ENCODE data around the gene STAG2. TPM values are rescaled to one million over a fixed set of nuclear protein-coding genes. Genes with fewer than 3 reads are reported as not detected.

The STAG2 gene
- total and polyA plus RNA-seq, 2 experiments from 2014 or later: 68.8 to 92.8 TPM

DNA sequence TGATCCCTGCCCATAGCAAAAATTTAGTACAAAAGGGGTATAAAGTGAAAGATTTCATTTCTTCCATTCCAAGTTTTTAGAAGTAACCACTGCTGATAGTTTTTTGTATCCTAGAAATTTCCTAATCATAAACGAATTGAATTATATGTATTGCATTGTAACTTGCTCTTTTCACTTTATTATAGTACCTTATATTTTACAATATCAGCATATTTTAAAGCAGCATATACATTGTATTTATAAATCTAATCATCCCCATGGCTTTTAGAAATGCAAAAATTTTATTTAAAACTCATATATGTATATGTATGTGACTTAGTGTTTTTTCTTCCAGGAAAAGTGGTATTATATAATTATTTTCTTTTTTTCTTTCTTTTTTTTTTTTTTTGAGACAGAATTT, 27.7 kb downstream of the STAG2 start (continued):
- TF ChIP-seq, protein P1, sequence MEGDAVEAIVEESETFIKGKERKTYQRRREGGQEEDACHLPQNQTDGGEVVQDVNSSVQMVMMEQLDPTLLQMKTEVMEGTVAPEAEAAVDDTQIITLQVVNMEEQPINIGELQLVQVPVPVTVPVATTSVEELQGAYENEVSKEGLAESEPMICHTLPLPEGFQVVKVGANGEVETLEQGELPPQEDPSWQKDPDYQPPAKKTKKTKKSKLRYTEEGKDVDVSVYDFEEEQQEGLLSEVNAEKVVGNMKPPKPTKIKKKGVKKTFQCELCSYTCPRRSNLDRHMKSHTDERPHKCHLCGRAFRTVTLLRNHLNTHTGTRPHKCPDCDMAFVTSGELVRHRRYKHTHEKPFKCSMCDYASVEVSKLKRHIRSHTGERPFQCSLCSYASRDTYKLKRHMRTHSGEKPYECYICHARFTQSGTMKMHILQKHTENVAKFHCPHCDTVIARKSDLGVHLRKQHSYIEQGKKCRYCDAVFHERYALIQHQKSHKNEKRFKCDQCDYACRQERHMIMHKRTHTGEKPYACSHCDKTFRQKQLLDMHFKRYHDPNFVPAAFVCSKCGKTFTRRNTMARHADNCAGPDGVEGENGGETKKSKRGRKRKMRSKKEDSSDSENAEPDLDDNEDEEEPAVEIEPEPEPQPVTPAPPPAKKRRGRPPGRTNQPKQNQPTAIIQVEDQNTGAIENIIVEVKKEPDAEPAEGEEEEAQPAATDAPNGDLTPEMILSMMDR (conservative IDR thresholded peaks at IDR 0.05; ENCODE audit: low read depth in 2 of 2): no peak
- TF ChIP-seq ZNF114 (CRISPR knock-in tag; IDR thresholded peaks at IDR 0.05) (no peak), JUNB (IDR thresholded peaks at IDR 0.05; ENCODE audit: unreplicated experiment) (no peak), CREB1 (CRISPR knock-in tag; IDR thresholded peaks at IDR 0.05; ENCODE audit: low read depth) (no peak)
- TF ChIP-seq, protein P2, sequence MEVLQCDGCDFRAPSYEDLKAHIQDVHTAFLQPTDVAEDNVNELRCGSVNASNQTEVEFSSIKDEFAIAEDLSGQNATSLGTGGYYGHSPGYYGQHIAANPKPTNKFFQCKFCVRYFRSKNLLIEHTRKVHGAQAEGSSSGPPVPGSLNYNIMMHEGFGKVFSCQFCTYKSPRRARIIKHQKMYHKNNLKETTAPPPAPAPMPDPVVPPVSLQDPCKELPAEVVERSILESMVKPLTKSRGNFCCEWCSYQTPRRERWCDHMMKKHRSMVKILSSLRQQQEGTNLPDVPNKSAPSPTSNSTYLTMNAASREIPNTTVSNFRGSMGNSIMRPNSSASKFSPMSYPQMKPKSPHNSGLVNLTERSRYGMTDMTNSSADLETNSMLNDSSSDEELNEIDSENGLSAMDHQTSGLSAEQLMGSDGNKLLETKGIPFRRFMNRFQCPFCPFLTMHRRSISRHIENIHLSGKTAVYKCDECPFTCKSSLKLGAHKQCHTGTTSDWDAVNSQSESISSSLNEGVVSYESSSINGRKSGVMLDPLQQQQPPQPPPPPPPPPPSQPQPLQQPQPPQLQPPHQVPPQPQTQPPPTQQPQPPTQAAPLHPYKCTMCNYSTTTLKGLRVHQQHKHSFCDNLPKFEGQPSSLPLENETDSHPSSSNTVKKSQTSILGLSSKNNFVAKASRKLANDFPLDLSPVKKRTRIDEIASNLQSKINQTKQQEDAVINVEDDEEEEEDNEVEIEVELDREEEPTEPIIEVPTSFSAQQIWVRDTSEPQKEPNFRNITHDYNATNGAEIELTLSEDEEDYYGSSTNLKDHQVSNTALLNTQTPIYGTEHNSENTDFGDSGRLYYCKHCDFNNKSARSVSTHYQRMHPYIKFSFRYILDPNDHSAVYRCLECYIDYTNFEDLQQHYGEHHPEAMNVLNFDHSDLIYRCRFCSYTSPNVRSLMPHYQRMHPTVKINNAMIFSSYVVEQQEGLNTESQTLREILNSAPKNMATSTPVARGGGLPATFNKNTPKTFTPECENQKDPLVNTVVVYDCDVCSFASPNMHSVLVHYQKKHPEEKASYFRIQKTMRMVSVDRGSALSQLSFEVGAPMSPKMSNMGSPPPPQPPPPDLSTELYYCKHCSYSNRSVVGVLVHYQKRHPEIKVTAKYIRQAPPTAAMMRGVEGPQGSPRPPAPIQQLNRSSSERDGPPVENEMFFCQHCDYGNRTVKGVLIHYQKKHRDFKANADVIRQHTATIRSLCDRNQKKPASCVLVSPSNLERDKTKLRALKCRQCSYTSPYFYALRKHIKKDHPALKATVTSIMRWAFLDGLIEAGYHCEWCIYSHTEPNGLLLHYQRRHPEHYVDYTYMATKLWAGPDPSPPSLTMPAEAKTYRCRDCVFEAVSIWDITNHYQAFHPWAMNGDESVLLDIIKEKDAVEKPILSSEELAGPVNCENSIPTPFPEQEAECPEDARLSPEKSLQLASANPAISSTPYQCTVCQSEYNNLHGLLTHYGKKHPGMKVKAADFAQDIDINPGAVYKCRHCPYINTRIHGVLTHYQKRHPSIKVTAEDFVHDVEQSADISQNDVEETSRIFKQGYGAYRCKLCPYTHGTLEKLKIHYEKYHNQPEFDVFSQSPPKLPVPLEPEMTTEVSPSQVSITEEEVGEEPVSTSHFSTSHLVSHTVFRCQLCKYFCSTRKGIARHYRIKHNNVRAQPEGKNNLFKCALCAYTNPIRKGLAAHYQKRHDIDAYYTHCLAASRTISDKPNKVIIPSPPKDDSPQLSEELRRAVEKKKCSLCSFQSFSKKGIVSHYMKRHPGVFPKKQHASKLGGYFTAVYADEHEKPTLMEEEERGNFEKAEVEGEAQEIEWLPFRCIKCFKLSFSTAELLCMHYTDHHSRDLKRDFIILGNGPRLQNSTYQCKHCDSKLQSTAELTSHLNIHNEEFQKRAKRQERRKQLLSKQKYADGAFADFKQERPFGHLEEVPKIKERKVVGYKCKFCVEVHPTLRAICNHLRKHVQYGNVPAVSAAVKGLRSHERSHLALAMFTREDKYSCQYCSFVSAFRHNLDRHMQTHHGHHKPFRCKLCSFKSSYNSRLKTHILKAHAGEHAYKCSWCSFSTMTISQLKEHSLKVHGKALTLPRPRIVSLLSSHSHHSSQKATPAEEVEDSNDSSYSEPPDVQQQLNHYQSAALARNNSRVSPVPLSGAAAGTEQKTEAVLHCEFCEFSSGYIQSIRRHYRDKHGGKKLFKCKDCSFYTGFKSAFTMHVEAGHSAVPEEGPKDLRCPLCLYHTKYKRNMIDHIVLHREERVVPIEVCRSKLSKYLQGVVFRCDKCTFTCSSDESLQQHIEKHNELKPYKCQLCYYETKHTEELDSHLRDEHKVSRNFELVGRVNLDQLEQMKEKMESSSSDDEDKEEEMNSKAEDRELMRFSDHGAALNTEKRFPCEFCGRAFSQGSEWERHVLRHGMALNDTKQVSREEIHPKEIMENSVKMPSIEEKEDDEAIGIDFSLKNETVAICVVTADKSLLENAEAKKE (CRISPR knock-in tag; IDR thresholded peaks at IDR 0.05): no peak

DNA sequence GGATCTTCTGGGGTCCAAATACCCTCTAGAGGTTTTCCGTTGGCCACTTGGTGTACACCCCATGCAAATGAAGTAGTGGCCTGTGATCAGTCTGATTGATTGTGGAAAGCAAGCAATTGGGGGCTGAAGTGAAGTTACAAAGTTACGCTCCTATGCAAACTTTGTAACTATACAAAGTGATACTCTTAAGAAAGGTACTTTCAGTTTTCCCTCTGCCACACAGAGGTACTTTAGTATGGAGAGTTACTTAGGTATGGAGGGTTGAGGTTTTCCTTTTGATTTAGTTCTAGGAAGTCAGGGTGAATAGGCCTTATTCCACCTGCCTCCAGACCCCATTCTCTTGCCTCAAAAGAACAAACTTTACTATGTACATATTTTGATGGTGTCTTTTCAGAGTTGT, 28.7 kb downstream of the STAG2 start:
- H3K4me1 Mint-ChIP-seq: peaks cover 27% of the 10 kb centered on the region
- Histone ChIP-seq H4K20me1 (replicated peaks; ENCODE audit: insufficient read depth) (peaks cover 24% of the 10 kb centered on the region), H3K27me3 (ENCODE audit: insufficient read depth) (no peaks in the 10 kb centered on the region), H3F3A (replicated peaks; ENCODE audit: low read depth) (no peaks in the 10 kb centered on the region), H3K4me2 (no peak overlapping the region), H2AFZ (no peak overlapping the region), H3K4me1 (ENCODE audit: insufficient read depth) (peaks cover 19% of the 10 kb centered on the region), H3K4me3 (no peak overlapping the region), H3K9me2 (ENCODE audit: insufficient read depth) (no peaks in the 10 kb centered on the region), H3K27ac (ENCODE audit: low read depth) (no peak overlapping the region), H3K79me2 (replicated peaks; ENCODE audit: insufficient read depth) (peaks cover 100% of the 10 kb centered on the region), H3K36me3 (ENCODE audit: insufficient read depth) (no peaks in the 10 kb centered on the region)
- H3K27me3 Mint-ChIP-seq (ENCODE audit: insufficient read depth, low read depth, poor library complexity): no peaks in the 10 kb centered on the region
- no peak overlapping the region for H3K27ac Mint-ChIP-seq
- H3K4me3 Mint-ChIP-seq: no peak overlapping the region
- H3K36me3 Mint-ChIP-seq (ENCODE audit: low read depth): 0 out of 3 replicates have a peak, but pooled peaks cover 4% of the 10 kb centered on the region
- no peaks in the 10 kb centered on the region for H3K9me3 Mint-ChIP-seq
- ATAC-seq: no peak
- no peak for DNase-seq (ENCODE audit: low spot score)
- TF ChIP-seq, protein P3, sequence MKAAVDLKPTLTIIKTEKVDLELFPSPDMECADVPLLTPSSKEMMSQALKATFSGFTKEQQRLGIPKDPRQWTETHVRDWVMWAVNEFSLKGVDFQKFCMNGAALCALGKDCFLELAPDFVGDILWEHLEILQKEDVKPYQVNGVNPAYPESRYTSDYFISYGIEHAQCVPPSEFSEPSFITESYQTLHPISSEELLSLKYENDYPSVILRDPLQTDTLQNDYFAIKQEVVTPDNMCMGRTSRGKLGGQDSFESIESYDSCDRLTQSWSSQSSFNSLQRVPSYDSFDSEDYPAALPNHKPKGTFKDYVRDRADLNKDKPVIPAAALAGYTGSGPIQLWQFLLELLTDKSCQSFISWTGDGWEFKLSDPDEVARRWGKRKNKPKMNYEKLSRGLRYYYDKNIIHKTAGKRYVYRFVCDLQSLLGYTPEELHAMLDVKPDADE (IDR thresholded peaks at IDR 0.05): no peak
- no peak for TF ChIP-seq STAT1 (IDR thresholded peaks at IDR 0.05; ENCODE audit: unreplicated experiment)
- TF ChIP-seq, protein P2 (CRISPR knock-in tag; IDR thresholded peaks at IDR 0.05): no peak
